Glutamatergic neuron (in vitro differentiated cells): ENCODE data around the gene GPS2. TPM values are rescaled to one million over a fixed set of nuclear protein-coding genes. Genes with fewer than 3 reads are reported as not detected.

Experiments used
- DNase-seq: peaks from one replicate; pipeline ENCODE4 v3.0.0; 2022
- H3K27ac Mint-ChIP-seq: one replicate; pipeline ENCODE4 v1.8.0; 2020; ENCODE audit warnings: mild to moderate bottlenecking, mixed read lengths, inconsistent platforms; ENCODE audit not compliant: unreplicated experiment
- H3K27me3 Mint-ChIP-seq: one replicate; pipeline ENCODE4 v1.8.0; 2020; ENCODE audit warnings: mild to moderate bottlenecking, moderate library complexity, mixed read lengths, inconsistent platforms; ENCODE audit not compliant: unreplicated experiment
- H3K36me3 Mint-ChIP-seq: one replicate; pipeline ENCODE4 v1.8.0; 2020; ENCODE audit warnings: mild to moderate bottlenecking, mixed read lengths, inconsistent platforms; ENCODE audit not compliant: unreplicated experiment
- H3K4me1 Mint-ChIP-seq: one replicate; pipeline ENCODE4 v1.8.0; 2020; ENCODE audit warnings: mild to moderate bottlenecking, low read depth, mixed read lengths, inconsistent platforms; ENCODE audit not compliant: unreplicated experiment
- H3K4me3 Mint-ChIP-seq: one replicate; pipeline ENCODE4 v1.8.0; 2020; ENCODE audit warnings: mild to moderate bottlenecking, mixed read lengths, inconsistent platforms; ENCODE audit not compliant: unreplicated experiment
- H3K9me3 Mint-ChIP-seq: one replicate; pipeline ENCODE4 v1.8.0; 2020; ENCODE audit warnings: mild to moderate bottlenecking, moderate library complexity, mixed read lengths, inconsistent platforms; ENCODE audit not compliant: unreplicated experiment
- total RNA-seq: library from RNA; stranded (reverse); fragmentation: NEBNext Ultra II Directional; extraction: Animal tissue kit (Norgen Biotek cat#: 25700); gene quantifications from one replicate; pipeline ENCODE4 v1.2.1, GENCODE V29; 2021; ENCODE audit not compliant: unreplicated experiment
- TF ChIP-seq, protein P1 (sequence below): fragments of 200-600 bp; sonication (generic); IDR thresholded peaks from one replicate; pipeline ENCODE4 v1.5.0; 2021; ENCODE audit not compliant: partially characterized antibody, unreplicated experiment

The GPS2 gene
- total RNA-seq, 1 donor from 2014 or later: 98.3 TPM

- Mint-ChIP-seq H3K4me1 (peaks cover 4% of the 10 kb centered on the region), H3K27ac (no peak overlapping the region), H3K4me3 (no peak overlapping the region), H3K27me3 (peaks cover 8% of the 10 kb centered on the region), H3K9me3 (peaks cover 6% of the 10 kb centered on the region), H3K36me3 (no peaks in the 10 kb centered on the region)
- TF ChIP-seq, protein P1, sequence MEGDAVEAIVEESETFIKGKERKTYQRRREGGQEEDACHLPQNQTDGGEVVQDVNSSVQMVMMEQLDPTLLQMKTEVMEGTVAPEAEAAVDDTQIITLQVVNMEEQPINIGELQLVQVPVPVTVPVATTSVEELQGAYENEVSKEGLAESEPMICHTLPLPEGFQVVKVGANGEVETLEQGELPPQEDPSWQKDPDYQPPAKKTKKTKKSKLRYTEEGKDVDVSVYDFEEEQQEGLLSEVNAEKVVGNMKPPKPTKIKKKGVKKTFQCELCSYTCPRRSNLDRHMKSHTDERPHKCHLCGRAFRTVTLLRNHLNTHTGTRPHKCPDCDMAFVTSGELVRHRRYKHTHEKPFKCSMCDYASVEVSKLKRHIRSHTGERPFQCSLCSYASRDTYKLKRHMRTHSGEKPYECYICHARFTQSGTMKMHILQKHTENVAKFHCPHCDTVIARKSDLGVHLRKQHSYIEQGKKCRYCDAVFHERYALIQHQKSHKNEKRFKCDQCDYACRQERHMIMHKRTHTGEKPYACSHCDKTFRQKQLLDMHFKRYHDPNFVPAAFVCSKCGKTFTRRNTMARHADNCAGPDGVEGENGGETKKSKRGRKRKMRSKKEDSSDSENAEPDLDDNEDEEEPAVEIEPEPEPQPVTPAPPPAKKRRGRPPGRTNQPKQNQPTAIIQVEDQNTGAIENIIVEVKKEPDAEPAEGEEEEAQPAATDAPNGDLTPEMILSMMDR: no peak
- DNase-seq: no peak
Observed at GRCh38 chr17:7356756-7357155, 41.6 kb upstream of the GPS2 start.

- Mint-ChIP-seq H3K27ac (no peak overlapping the region), H3K27me3 (peaks cover 8% of the 10 kb centered on the region), H3K36me3 (no peaks in the 10 kb centered on the region), H3K4me1 (peaks cover 4% of the 10 kb centered on the region), H3K9me3 (peaks cover 6% of the 10 kb centered on the region), H3K4me3 (no peak overlapping the region)
- peak; percentile 87 for DNase-seq
- TF ChIP-seq, protein P1: peak; percentile 82
Observed at GRCh38 chr17:7356072-7356549, 41.0 kb upstream of the GPS2 start.

DNA sequence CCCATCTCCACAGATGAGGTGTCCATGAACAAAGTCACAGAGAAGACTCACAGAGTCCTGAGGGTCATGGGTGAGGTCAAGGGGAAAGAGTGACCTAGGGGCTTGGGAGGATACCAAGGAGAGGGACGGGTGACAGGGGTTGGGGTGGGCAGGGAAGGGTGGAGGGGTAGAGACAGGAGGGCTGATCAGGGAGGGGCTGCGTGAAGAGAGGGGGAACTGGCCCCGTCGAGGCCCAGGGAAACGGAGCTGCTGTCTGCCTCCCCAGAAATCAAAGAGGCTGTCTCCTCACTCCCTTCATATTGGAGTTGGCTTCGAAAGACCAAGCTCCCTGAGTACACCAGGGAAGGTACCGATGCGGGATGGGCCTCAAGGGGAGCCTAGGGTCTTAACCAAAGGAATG, 40.4 kb upstream of the GPS2 start:
- no peak overlapping the region for H3K27ac Mint-ChIP-seq
- no peaks in the 10 kb centered on the region for H3K36me3 Mint-ChIP-seq
- H3K27me3 Mint-ChIP-seq: peaks cover 8% of the 10 kb centered on the region
- H3K4me1 Mint-ChIP-seq: peaks cover 4% of the 10 kb centered on the region
- TF ChIP-seq, protein P1: no peak
- peaks cover 6% of the 10 kb centered on the region for H3K9me3 Mint-ChIP-seq
- no peak overlapping the region for H3K4me3 Mint-ChIP-seq
- DNase-seq: no peak

DNA sequence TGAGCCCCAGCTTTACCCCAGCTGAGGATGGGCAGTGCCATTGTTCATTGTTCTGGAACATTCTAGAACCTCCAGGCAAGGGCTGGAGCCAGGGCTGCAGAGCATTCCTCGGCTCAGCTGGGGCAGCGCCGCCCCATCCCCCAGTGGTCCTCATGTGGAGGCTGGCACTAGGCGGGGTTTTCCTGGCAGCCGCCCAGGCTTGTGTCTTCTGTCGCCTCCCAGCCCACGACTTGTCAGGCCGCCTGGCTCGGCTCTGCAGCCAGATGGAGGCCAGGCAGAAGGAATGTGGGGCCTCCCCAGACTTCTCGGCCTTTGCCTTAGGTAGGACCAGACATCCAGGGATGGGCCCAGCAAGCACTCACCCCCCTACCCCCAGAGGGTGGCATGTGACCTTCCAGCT, 39.9 kb upstream of the GPS2 start, which contains the start of gene TMEM95:
TSS of gene TMEM95 (plus strand) at position 104 of the 400 bp plus-strand sequence. CDS start at position 153, 49 bp downstream.
- no peak for DNase-seq
- H3K27ac Mint-ChIP-seq: peak within 1 kb of the TSS; percentile 66
- peaks cover 6% of the 10 kb centered on the region for H3K9me3 Mint-ChIP-seq
- TF ChIP-seq, protein P1: no peak
- peak within 1 kb of the TSS; percentile 55 for H3K4me3 Mint-ChIP-seq
- no peaks in the 10 kb centered on the region for H3K36me3 Mint-ChIP-seq
- H3K4me1 Mint-ChIP-seq: peaks cover 4% of the 10 kb centered on the region
- peaks cover 8% of the 10 kb centered on the region for H3K27me3 Mint-ChIP-seq

DNA sequence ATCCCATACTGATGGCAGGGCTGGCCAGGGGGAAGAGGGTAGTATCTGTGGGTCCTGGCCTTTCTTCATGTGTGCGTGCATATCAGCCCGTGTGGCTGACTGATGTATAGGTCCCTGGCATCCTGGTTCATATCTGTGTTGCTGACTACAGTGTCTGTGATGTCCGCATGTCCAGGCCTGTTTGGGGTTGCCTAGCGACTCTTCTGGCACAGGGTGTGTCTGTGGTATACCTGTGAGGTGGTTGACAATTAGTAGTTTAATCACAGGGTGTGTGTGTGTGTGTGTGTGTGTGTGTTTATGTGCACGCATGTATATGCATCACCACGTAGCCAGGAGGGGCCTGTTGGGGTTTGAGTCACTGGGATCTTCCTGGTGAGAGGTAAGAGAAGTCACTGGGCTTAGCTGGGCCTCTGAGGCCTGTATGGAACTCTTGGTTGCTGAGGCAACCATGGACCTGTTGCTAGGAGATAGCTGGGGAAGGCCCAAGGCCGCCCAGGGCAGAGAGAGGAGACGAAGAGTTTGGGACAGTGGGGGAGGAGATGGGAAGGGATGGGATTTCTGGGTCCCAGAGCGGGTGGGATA, 39.2 kb upstream of the GPS2 start:
- TF ChIP-seq, protein P1: no peak
- Mint-ChIP-seq H3K36me3 (no peaks in the 10 kb centered on the region), H3K4me1 (peaks cover 4% of the 10 kb centered on the region), H3K4me3 (peak overlapping the region; percentile 55), H3K27ac (peak overlapping the region; percentile 66), H3K9me3 (peaks cover 6% of the 10 kb centered on the region), H3K27me3 (peaks cover 9% of the 10 kb centered on the region)
- DNase-seq: no peak
